Measurements from ENCODE around the gene ZNF691.

The ZNF691 gene

DNA sequence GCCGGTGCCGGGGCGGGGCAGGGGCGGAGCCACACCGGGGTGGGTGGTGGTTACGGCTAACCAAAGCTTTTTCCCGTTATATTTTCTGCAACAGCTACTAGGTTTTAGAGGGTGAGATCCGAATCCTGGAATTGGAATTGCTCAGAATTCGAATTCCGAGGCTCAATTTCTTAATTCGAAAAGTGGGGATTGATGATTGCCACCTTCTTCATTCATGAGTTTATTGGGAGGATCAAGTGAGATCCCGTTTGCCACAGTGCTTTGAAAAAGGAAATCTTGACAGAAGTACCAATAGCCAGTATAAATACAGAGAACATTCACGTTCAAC, 29.0 kb upstream of the ZNF691 start:
- Histone ChIP-seq H3K36me3 (ENCODE audit: insufficient read depth, low read length) (no peaks in the 10 kb centered on the region), H3K4me3 (ENCODE audit: low read depth in 1 of 2, low read length in 2 of 2) (peak overlapping the region; percentile 31 to 66), H3K9ac (ENCODE audit: low read length) (peak overlapping the region; percentile 42), H3K27me3 (ENCODE audit: control insufficient read depth in 1 of 2, insufficient read depth in 2 of 2, low read length in 2 of 2) (no peaks in the 10 kb centered on the region), H3K4me1 (ENCODE audit: insufficient read depth, low read length) (peaks cover 9% of the 10 kb centered on the region), H3K9me3 (ENCODE audit: low read length) (no peaks in the 10 kb centered on the region), H3K27ac (ENCODE audit: low read depth, low read length) (no peak overlapping the region)

GRCh38 chr1:42817976-42818375, 28.4 kb upstream of the ZNF691 start:
- Histone ChIP-seq H3K27ac (ENCODE audit: low read depth, low read length) (no peak overlapping the region), H3K4me3 (ENCODE audit: low read depth in 1 of 2, low read length in 2 of 2) (peak overlapping the region in 1 of 2 donors; percentile 66), H3K9ac (ENCODE audit: low read length) (peak overlapping the region; percentile 42)

DNA sequence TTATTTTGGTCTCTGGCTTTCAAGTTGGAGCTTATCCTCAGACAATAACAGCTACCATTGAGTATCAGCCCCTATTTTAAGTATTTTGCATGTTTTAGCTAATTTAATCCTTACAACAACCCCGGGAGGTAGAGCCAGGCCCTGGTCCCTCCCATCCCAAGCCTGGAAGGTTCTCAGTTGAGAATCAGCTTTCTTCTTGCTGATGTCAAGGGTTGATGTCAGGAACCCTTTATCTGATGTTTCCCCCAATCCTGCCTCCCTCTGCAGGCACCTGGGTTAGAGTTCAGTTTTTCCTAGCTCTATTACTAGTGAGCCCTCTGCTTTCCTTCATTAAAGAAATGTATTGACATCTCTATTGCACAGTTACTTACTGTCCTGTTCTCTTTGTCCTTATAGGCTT, 25.6 kb upstream of the ZNF691 start:
- Histone ChIP-seq H3K27ac (ENCODE audit: low read depth, low read length) (no peak overlapping the region), H3K9me3 (ENCODE audit: low read length) (no peaks in the 10 kb centered on the region), H3K36me3 (ENCODE audit: insufficient read depth, low read length) (no peaks in the 10 kb centered on the region), H3K9ac (ENCODE audit: low read length) (no peak overlapping the region), H3K4me3 (ENCODE audit: low read depth in 1 of 2, low read length in 2 of 2) (no peak overlapping the region), H3K27me3 (ENCODE audit: control insufficient read depth in 1 of 2, insufficient read depth in 2 of 2, low read length in 2 of 2) (no peaks in the 10 kb centered on the region), H3K4me1 (ENCODE audit: insufficient read depth, low read length) (peaks cover 8% of the 10 kb centered on the region)

More at GRCh38 chr1:42817976-42818375, 28.4 kb upstream of the ZNF691 start:
- Histone ChIP-seq H3K27me3 (ENCODE audit: control insufficient read depth in 1 of 2, insufficient read depth in 2 of 2, low read length in 2 of 2) (no peaks in the 10 kb centered on the region), H3K4me1 (ENCODE audit: insufficient read depth, low read length) (peaks cover 9% of the 10 kb centered on the region), H3K36me3 (ENCODE audit: insufficient read depth, low read length) (no peaks in the 10 kb centered on the region), H3K9me3 (ENCODE audit: low read length) (no peaks in the 10 kb centered on the region)

DNA sequence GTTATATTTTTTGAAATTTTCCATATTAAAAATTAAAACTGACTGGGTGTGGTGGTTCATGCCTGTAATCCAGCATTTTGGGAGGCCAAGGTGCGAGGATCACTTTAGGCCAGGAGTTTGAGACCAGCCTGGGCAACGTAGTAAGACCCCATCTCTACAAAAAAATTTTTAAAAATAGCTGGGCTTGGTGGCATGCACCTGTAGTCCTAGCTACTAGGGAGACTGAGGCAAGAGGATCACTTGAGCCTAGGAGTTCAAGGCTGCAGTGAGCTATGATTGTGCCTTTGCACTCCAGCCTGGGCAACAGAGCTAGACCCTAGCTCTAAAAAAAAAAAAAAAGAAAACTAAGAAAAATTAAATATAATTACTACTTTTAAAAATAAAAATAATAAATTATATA, 24.7 kb upstream of the ZNF691 start:
- no peaks in the 10 kb centered on the region for H3K27me3 ChIP-seq (ENCODE audit: control insufficient read depth in 1 of 2, insufficient read depth in 2 of 2, low read length in 2 of 2)
- no peaks in the 10 kb centered on the region for H3K36me3 ChIP-seq (ENCODE audit: insufficient read depth, low read length)
- no peaks in the 10 kb centered on the region for H3K9me3 ChIP-seq (ENCODE audit: low read length)
- no peak overlapping the region for H3K27ac ChIP-seq (ENCODE audit: low read depth, low read length)
- no peak overlapping the region for H3K9ac ChIP-seq (ENCODE audit: low read length)
- no peaks in the 10 kb centered on the region for H3K4me1 ChIP-seq (ENCODE audit: insufficient read depth, low read length)
- no peak overlapping the region for H3K4me3 ChIP-seq (ENCODE audit: low read depth in 1 of 2, low read length in 2 of 2)

- Histone ChIP-seq H3K36me3 (ENCODE audit: insufficient read depth, low read length) (no peaks in the 10 kb centered on the region), H3K27ac (ENCODE audit: low read depth, low read length) (no peak overlapping the region), H3K9me3 (ENCODE audit: low read length) (no peaks in the 10 kb centered on the region), H3K9ac (ENCODE audit: low read length) (no peak overlapping the region), H3K4me3 (ENCODE audit: low read depth in 1 of 2, low read length in 2 of 2) (no peak overlapping the region), H3K27me3 (ENCODE audit: control insufficient read depth in 1 of 2, insufficient read depth in 2 of 2, low read length in 2 of 2) (no peaks in the 10 kb centered on the region), H3K4me1 (ENCODE audit: insufficient read depth, low read length) (no peaks in the 10 kb centered on the region)
Measured at GRCh38 chr1:42822800-42823392, 23.5 kb upstream of the ZNF691 start.

DNA sequence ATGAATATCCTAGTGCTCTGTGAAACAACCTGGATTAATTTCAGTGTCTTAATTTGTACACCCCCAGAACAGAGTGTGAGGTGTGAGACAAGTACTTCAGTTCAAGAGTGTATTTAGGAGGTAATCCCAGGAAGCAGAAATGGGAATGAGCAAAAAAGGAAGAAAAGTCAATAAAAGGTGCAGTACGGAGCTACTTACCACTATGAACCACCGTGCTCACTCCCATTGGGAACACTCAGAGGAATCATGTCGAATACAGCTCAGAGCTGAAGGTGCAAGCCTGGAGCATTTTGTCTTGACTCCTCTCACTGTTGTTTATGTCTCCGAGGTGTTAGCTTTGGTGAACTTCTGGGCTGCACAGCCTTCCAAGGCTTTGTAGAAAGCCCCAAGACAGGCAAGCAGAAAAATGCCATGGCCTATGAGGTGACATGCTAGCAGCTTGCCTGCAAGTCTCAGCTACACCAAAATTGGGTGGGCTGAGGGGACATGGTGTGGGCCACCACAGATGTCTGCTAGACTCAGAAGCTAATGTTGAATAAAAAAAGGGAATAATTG, 21.9 kb upstream of the ZNF691 start:
- no peaks in the 10 kb centered on the region for H3K27me3 ChIP-seq (ENCODE audit: control insufficient read depth in 1 of 2, insufficient read depth in 2 of 2, low read length in 2 of 2)
- no peak overlapping the region for H3K9ac ChIP-seq (ENCODE audit: low read length)
- H3K4me1 ChIP-seq (ENCODE audit: insufficient read depth, low read length) = no peaks in the 10 kb centered on the region
- no peak overlapping the region for H3K27ac ChIP-seq (ENCODE audit: low read depth, low read length)
- H3K36me3 ChIP-seq (ENCODE audit: insufficient read depth, low read length) = peaks cover under 1% of the 10 kb centered on the region
- no peak overlapping the region for H3K4me3 ChIP-seq (ENCODE audit: low read depth in 1 of 2, low read length in 2 of 2)
- H3K9me3 ChIP-seq (ENCODE audit: low read length) = no peaks in the 10 kb centered on the region

- H3K27me3 ChIP-seq (ENCODE audit: control insufficient read depth in 1 of 2, insufficient read depth in 2 of 2, low read length in 2 of 2) = no peaks in the 10 kb centered on the region
- H3K9me3 ChIP-seq (ENCODE audit: low read length) = no peaks in the 10 kb centered on the region
- no peaks in the 10 kb centered on the region for H3K4me1 ChIP-seq (ENCODE audit: insufficient read depth, low read length)
- H3K36me3 ChIP-seq (ENCODE audit: insufficient read depth, low read length) = peaks cover 8% of the 10 kb centered on the region
- no peak overlapping the region for H3K9ac ChIP-seq (ENCODE audit: low read length)
- H3K4me3 ChIP-seq (ENCODE audit: low read depth in 1 of 2, low read length in 2 of 2) = no peak overlapping the region
- no peak overlapping the region for H3K27ac ChIP-seq (ENCODE audit: low read depth, low read length)
Measured at GRCh38 chr1:42825036-42825851, 21.2 kb upstream of the ZNF691 start.

- H3K9ac ChIP-seq (ENCODE audit: low read length) = no peak overlapping the region
- H3K27me3 ChIP-seq (ENCODE audit: control insufficient read depth in 1 of 2, insufficient read depth in 2 of 2, low read length in 2 of 2) = no peaks in the 10 kb centered on the region
- H3K36me3 ChIP-seq (ENCODE audit: insufficient read depth, low read length) = peaks cover 18% of the 10 kb centered on the region
- no peak overlapping the region for H3K27ac ChIP-seq (ENCODE audit: low read depth, low read length)
- no peak overlapping the region for H3K4me3 ChIP-seq (ENCODE audit: low read depth in 1 of 2, low read length in 2 of 2)
- no peaks in the 10 kb centered on the region for H3K9me3 ChIP-seq (ENCODE audit: low read length)
- H3K4me1 ChIP-seq (ENCODE audit: insufficient read depth, low read length) = no peaks in the 10 kb centered on the region
Measured at GRCh38 chr1:42830631-42831030, 15.8 kb upstream of the ZNF691 start.

GRCh38 chr1:42831273-42831672, 15.1 kb upstream of the ZNF691 start:
- Histone ChIP-seq H3K27ac (ENCODE audit: low read depth, low read length) (no peak overlapping the region), H3K9ac (ENCODE audit: low read length) (no peak overlapping the region), H3K4me3 (ENCODE audit: low read depth in 1 of 2, low read length in 2 of 2) (no peak overlapping the region), H3K9me3 (ENCODE audit: low read length) (no peaks in the 10 kb centered on the region), H3K4me1 (ENCODE audit: insufficient read depth, low read length) (no peaks in the 10 kb centered on the region), H3K36me3 (ENCODE audit: insufficient read depth, low read length) (peaks cover 18% of the 10 kb centered on the region), H3K27me3 (ENCODE audit: control insufficient read depth in 1 of 2, insufficient read depth in 2 of 2, low read length in 2 of 2) (no peaks in the 10 kb centered on the region)

GRCh38 chr1:42832641-42833240, 13.7 kb upstream of the ZNF691 start:
- no peaks in the 10 kb centered on the region for H3K27me3 ChIP-seq (ENCODE audit: control insufficient read depth in 1 of 2, insufficient read depth in 2 of 2, low read length in 2 of 2)
- H3K9ac ChIP-seq (ENCODE audit: low read length) = no peak overlapping the region
- no peaks in the 10 kb centered on the region for H3K4me1 ChIP-seq (ENCODE audit: insufficient read depth, low read length)
- H3K36me3 ChIP-seq (ENCODE audit: insufficient read depth, low read length) = peaks cover 18% of the 10 kb centered on the region
- no peaks in the 10 kb centered on the region for H3K9me3 ChIP-seq (ENCODE audit: low read length)
- H3K4me3 ChIP-seq (ENCODE audit: low read depth in 1 of 2, low read length in 2 of 2) = no peak overlapping the region
- no peak overlapping the region for H3K27ac ChIP-seq (ENCODE audit: low read depth, low read length)

DNA sequence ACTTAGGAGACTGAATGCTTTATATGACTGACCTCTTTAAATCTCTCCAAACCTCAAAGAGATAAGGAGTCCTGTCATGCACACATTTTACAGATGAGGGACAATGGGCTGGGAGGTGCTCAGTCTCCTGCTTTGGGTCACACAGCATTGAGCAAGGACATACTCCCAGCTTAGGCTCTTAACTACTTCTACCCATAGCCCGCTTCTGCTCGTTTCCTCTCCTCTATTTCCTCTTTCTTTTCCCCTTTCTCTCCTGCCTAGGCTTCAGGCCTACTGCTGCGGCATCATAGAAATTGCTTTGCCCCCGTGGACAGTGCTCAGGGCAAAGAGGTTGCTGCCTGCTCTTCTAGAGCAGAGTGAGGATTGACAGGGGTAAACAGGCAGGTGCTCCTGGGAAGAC, 12.4 kb upstream of the ZNF691 start:
- H3K27me3 ChIP-seq (ENCODE audit: control insufficient read depth in 1 of 2, insufficient read depth in 2 of 2, low read length in 2 of 2) = no peaks in the 10 kb centered on the region
- no peaks in the 10 kb centered on the region for H3K9me3 ChIP-seq (ENCODE audit: low read length)
- no peak overlapping the region for H3K4me3 ChIP-seq (ENCODE audit: low read depth in 1 of 2, low read length in 2 of 2)
- H3K4me1 ChIP-seq (ENCODE audit: insufficient read depth, low read length) = no peaks in the 10 kb centered on the region
- H3K36me3 ChIP-seq (ENCODE audit: insufficient read depth, low read length) = peaks cover 18% of the 10 kb centered on the region
- H3K27ac ChIP-seq (ENCODE audit: low read depth, low read length) = no peak overlapping the region
- no peak overlapping the region for H3K9ac ChIP-seq (ENCODE audit: low read length)

All from muscle layer of colon (tissue), 2 donors.